Panc1 (cell line): ENCODE results near the gene LHFPL3.

ENCODE experiments used
- CTCF ChIP-seq: fragments of 450-650 bp; IDR thresholded peaks from 2 replicates; pipeline ENCODE4 v1.5.1; 2017; ENCODE audit warnings: mild to moderate bottlenecking
- POLR2AphosphoS5 ChIP-seq: IDR thresholded peaks from 2 replicates; pipeline ENCODE4 v1.6.1; 2012; ENCODE audit warnings: mild to moderate bottlenecking, low read depth, low read length, moderate library complexity
- SIN3A ChIP-seq: IDR thresholded peaks from 2 replicates; pipeline ENCODE4 v1.6.1; 2012; ENCODE audit warnings: low read depth, mild to moderate bottlenecking, low read length, moderate library complexity, borderline replicate concordance; ENCODE audit not compliant: insufficient read depth
- TCF7L2 ChIP-seq: IDR thresholded peaks from 2 replicates; pipeline ENCODE4 v1.6.1; 2011; ENCODE audit warnings: mild to moderate bottlenecking, low read depth, low read length, inconsistent platforms

DNA sequence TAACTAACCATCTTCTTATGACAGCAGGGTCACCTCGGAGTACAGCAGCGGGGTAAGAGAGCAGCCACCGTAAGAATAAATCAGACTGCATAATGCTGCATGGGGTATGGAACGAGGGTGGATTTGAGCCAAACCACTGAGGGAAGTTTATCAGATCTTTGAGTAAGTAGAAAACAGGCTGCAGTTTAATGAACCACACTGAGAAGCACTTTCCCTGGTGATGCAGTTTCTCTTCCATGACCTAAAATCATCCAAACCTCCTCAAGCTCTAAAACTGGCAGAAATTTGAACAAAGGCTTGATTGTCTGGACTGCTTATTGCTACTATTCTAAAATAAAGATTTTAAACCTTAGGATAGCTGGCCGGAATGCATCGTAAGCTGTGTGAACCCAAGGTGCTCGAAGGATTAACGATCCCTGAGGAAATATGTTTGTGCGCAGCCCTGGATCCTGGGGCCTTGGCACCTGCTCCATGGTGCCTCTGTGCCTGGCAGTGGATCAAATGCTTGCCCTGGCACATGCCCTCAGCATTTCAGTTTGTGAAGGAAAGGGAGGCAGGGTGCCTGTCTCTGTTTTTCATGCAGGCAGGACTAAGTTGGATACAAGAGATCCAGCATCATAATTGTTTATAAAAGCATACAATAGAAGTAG lies 322.7 kb downstream of the LHFPL3 start:
- TF ChIP-seq CTCF (no peak), TCF7L2 (no peak), SIN3A (no peak), POLR2AphosphoS5 (no peak)
